HG02642 (cell line): ENCODE results near the gene HBG1.

Source experiments
- ATAC-seq: cut with Tn5 transposase; IDR thresholded peaks from one replicate; pipeline ENCODE4 v1.9.1; 2021; ENCODE audit warnings: mild to moderate bottlenecking; ENCODE audit not compliant: unreplicated experiment, poor library complexity

The HBG1 gene

GRCh38 chr11:5230266-5230665 lies 19.4 kb downstream of the HBG1 start:
- no peak for ATAC-seq

GRCh38 chr11:5229796-5230195 lies 19.9 kb downstream of the HBG1 start:
- no peak for ATAC-seq

GRCh38 chr11:5229356-5229755 lies 20.3 kb downstream of the HBG1 start:
- no peak for ATAC-seq

GRCh38 chr11:5228124-5228523 lies 21.5 kb downstream of the HBG1 start:
- no peak for ATAC-seq

- no peak for ATAC-seq
These were observed 22.0 kb downstream of the HBG1 start for GRCh38 chr11:5227681-5228080.

GRCh38 chr11:5226732-5227310 lies 22.8 kb downstream of the HBG1 start, which contains the start of gene HBB:
Gene HBB, minus strand, starts transcription at chr11:5227071. Its CDS starts 50 bp downstream, at chr11:5227021.
- no peak for ATAC-seq

GRCh38 chr11:5225480-5225871 lies 24.2 kb downstream of the HBG1 start:
- no peak for ATAC-seq

GRCh38 chr11:5224538-5225479 lies 24.8 kb downstream of the HBG1 start:
- no peak for ATAC-seq

GRCh38 chr11:5223686-5224085 lies 26.0 kb downstream of the HBG1 start:
- no peak for ATAC-seq

GRCh38 chr11:5223146-5223545 lies 26.5 kb downstream of the HBG1 start:
- no peak for ATAC-seq

- no peak for ATAC-seq
These were observed 39.2 kb downstream of the HBG1 start for GRCh38 chr11:5210376-5210885.

GRCh38 chr11:5204787-5205186 lies 44.9 kb downstream of the HBG1 start:
- peak; percentile 65 for ATAC-seq

- ATAC-seq: no peak
These were observed 46.3 kb downstream of the HBG1 start for GRCh38 chr11:5203366-5203765.

- no peak for ATAC-seq
These were observed 49.1 kb downstream of the HBG1 start, which contains the start of gene OR51V1 for GRCh38 chr11:5200582-5200981. Gene OR51V1, minus strand, starts transcription at chr11:5200682. Its CDS starts 0 bp downstream, at chr11:5200682.

- no peak for ATAC-seq
These were observed 51.4 kb downstream of the HBG1 start for GRCh38 chr11:5198285-5198684.
